Endothelial cell of hepatic sinusoid (primary cell): Measurements from ENCODE around the gene MOGAT3.

Experiments
- in situ Hi-C: cut with HindIII; loops from 2 replicates; pipeline ENCODE4 v1.10.0; 2017; ENCODE audit warnings: low sequenced_read_pairs

Gene MOGAT3

DNA sequence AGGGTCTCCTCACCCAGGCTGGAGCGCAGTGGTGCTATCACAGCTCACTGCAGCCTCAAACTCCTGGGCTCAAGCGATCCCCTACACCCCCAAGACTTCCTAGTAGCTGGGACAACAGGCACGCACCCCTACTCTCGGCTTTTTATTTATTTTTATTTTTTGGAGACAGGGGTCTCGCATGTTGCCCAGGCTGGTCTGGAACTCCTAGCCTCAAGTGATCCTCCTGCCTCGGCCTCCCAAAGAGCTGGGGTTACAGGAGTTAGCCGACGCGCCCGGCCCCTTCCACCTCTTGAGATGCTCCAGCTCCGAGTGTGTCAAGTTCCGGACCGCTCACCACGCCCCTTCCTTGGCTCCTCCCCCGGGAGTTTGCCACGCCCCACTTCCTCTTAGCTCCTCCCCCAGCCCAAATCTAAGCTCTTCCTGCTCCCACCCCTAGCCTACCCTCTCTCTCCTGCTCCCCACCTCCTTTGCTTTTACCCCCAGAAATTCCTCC, 27.0 kb downstream of the MOGAT3 start:
- in situ Hi-C loops: no loop called here

DNA sequence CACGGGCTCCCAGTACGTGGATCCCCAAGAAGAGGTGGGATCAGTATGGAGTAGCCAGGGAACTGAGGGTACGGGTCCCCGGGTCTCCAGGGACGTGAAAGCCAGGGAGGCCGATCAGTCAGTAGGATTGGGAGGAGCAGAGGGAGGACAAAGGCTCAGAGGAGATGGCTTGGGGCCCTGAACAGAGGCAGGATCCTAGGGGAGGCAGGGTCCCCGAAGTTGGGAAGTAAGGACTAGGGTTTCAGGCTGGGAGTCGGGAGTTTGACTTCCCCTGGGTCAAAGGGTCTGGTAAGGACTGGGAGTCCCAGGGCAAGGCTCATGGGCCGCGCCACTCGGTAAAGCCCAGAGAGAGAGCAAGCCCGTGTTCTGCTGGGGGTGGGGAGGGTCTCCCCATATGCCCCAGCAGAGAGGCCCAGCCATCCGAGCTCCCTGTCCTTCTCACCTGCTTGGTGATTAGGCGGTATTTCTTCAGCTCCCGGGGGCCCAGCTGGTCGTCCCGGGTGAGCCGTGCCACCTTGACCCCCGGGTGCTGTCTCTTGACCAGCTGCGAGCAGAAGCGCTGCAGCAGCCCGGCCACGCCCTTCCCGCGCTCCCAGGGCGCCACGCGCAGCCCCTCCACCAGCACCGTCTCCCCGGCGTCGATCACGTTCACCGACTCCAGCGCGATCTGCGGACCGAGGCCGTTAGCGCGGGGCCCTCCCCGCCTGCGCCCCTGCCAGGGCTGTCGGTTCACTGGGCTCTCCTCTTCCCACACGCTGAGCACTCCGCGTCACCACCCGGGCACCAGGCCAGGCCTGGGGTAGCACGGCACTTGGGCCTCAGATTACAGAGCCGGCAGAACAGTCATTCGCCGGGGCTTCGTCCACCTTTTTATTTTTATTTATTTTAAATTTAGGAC, 27.7 kb downstream of the MOGAT3 start:
- in situ Hi-C loops: no loop called here

DNA sequence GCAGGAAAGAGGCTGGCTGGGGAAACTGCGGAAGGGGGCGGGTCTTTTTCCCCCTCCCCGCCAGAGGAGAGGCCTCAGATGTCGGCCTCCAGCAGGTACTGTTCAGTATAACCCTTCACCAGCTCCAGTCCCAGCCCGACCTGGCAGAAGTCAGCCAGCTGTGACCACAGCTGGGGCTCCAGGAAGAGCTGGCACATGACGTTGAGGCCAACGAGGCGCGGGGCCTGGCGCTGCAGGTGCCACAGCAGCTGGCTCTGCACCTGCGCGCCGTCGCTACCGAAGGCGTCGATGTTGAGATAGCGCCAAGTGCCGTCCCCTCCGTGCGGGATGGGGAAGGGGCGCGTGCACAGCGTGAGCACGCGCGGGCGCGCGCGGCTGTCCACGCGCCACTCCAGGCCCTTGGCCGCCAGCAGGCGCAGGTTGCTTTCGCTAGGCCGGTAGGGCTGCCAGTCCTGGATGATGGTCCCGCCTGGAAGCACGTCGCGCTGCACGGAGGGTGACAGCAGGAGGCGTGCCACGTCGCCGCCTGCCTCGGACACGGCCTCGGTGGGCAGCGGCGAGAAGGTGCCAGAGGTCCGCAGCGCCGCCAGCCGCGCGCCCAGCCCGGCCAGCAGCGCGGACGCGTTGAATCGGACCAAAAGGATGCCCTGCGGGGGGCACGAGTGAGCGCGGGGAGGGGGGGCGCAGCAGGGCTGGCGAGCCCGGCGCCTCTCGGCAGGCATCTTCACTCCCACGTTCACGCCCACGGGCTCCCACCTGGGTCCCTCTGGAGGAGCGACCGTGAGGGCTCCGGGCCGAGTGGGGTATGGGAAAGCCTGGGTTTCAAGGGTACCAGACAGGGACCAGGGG, 28.6 kb downstream of the MOGAT3 start:
- in situ Hi-C loops: no loop called here

DNA sequence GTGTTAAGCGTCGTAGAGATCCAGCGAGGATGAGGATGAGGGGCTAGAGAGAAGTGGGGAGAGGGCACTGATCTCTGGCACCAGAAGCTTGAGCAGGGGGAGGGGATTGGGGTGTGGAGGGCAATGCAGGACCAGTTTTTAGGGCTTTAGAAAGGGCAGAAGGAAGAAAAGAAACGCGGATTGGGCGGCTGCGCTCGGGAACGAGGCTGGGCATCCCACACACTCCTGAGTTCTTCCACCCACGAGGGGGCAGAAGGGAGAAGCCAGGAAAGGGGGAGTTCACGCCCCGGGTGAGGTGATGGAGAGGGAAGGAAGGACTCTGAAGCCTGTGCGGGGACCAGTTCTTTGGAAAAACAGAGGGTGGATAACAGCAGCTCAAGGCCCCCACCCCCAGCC, 29.4 kb downstream of the MOGAT3 start:
- in situ Hi-C loops: no loop called here

DNA sequence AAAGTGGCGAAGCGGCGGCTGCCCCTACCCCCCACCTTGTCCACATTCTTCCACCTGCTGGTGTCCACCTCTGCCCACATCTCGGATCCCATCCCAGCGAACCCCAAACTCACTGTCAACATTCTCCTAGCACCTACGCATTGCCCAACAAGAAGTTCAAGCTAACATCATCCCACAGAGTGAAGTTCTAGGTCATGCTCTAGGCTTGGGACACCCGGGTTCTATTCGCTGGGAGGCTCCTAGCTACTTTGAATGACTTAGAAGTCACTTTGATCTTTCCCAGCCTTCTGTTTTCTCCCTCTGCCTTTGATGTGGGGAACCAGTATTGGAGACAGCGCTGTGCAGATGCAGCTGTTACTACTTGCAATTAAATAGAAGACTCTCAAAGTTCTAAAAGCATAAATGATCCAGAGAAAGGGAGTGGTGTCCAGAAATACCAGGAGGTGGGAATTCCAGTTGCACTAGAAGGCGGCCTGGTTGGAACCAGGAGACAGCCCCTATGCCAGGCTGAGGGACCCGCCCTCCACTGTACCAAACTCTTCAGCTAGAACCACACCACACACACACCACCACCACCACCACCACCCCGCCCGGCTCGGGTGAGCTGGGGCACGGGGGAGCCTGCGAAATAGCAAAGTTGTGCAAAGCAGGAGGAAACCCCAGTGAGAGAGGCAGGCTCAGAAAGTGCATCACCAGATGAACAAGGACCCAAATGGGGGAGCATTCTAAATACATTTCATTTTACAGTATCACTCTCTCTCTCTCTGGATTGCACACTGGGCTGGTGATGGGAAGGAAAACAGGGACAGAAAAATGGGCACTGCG, 30.0 kb downstream of the MOGAT3 start:
- in situ Hi-C loops: no loop called here

DNA sequence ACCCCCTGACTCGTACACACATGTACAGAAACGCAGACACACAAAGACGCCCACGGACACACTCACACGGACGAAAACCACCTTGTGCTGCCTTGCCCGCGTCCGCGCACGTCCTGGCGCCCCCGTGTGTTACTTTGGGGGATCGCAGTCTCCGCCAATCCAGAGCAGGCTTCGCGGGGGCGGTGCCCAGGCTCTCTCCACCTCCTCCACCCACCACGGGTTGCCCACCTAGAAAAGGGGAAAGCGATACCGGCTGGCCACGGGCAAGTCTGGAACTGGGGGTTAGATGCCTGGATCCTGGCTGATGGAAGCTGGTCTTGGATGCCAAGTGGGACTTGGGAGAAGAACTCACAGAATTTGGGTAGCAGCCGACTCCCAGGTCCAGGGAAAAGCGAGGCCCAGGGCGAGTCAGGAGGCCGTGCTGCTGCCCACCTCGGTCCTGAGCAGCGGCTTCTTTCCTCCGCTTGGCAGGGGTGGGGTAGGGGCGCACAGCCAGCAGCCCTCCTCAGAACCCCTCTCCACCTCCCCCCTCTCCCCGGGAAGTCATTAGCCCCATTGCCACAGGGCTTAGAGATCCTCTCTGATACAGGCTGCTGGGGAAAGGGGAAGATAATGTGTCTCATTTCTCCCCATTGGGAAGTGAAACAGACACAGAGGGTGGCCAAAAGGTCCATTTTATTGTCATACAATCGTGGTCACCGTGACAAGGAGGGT, 30.8 kb downstream of the MOGAT3 start:
- in situ Hi-C loops: no loop called here

DNA sequence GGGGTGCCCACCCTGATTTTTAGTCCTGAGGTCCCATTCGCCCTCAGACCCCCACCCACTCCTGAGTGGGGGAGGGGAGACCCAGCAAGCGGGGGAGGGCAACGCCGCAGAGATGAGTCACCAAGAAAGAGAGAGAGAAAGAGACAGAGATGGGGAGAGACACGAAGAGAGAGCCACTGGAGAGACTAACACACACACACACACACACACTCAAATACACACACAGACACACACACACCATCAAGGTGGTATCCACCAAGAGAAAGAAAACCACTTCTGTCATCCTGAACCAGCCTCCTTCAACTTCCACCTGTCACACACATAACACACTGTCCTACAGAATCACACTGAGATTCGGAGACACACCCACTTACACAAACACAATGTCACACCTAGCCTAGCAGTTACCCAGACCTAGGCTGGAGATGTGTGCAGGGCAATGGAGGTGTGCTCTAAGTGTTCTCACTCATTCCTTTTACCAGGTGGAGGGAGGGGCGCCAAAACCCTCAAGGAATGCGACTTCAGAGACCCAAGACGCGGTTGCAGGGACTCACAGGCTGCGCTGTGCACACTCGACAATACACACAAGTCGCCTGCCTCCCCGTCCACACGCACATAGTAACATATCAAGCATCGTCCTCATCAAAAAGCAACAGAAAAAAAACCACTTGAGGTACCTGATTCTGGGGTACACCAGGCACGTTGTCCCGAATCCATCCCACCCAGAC, 31.6 kb downstream of the MOGAT3 start:
- in situ Hi-C loops: no loop called here

DNA sequence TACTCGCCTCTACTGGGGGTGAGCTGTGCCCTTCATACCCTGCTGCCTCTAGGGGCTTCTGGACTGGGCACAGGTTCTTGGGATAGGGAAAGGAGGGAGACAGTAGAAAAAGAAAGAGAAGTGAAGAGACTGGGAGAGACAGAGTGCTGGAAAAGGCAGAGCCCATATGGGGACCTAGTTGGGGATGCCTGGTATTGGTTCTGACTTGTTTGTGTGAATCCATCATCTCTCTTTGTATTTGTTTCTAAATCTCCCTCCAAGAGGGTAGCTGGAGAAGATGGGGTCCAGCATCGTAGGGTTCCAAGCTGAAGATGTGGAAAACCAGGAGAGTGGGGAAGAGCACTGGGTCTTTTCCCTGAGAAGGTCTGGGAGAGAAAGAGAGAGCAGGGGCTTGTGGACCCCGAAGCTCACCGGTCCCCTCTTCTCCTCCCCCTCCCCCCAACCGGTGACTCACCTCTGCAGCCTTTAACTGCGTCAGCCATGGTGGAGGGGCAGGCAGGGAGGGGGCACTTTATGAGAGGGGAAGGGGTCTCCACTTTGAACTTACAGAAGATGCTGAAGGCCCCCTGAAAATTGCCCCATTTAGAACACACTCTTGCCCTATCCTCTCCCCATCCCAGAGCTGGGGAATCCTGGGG, 32.3 kb downstream of the MOGAT3 start:
- in situ Hi-C loops: no loop called here

DNA sequence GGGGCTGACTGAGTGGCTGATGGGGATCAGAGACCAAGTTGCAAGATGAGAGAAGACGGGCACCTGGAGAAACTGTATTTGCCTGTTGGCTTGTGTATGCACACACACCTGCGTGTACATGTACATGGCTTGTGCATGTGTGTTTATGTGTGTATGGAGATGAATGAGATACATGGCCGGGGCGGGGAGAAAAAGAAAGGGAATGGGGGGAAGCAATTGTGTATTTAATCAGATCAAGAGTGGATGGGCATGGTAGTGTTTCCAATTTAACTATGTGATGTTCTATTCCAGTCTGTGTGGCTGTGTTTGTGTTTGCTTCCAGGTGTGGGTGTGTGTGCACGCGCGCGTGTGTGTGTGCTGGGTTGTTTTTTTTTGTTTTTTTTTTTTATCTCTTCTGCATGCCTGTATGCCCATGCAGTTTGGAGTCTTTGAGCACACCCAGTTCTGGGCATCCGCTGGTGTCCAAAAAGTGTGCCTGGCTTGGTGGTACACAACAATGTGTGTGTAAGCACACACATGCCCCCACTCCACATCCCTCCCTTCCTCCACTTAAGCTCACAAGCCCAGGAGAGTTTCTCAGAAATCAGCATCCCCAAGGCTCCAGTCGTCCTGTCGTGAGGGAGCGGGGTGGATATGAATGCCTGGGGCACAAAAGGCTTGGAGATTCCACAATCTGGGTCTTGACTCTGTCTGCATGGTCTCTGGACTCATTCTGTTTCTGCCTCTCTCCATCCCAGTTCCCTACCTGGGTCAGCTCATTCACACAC, 33.0 kb downstream of the MOGAT3 start:
- in situ Hi-C loops: no loop called here

DNA sequence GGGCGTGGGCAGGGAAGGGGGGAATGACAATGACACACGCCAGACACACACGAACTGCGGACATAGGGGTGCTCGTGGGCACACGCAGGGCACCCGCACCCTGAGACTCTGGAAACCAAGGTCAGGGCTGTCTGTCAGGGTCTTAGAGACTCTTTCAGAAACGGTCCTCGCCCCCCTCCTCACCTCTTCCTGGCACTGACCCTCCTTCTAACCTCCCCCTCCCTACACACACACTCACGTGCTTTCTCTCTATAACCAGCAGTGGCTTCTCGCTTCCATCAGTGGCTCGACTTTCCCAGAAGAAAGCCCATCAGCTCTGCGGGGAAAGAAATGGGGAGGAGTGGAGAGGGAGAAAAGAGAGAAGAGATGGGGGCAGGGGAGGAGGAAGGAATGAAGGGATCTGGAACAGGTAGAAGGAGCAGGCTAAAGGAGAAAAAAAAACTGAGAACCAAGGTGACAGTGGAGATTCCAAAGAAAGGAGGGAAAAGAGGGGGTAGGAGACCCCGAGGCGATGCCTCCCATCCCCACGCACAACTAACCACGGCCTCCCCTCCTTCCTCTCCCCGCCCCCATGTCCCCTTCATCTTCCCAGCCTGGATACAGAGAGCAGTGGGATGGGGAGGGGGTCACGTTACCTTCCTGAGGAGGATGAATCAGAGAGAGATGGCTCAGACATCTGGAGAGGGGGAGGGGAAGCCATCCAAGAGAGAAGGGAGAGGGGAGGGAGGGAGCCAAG, 33.8 kb downstream of the MOGAT3 start:
- in situ Hi-C loops: no loop called here

DNA sequence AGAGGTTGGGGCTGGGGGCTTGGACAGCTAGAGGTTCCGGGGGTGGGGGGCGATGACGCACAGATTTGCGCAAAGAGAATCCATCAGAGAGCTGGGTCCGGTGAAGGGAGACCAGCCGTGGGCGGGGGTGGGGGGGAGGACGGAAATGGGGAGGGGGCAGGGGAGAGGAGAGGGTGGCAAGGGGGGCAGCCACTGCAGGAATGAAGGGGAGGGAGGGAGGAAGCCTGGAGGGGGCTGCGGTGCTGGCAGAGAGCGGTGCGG, 34.3 kb downstream of the MOGAT3 start:
- in situ Hi-C loops: no loop called here

DNA sequence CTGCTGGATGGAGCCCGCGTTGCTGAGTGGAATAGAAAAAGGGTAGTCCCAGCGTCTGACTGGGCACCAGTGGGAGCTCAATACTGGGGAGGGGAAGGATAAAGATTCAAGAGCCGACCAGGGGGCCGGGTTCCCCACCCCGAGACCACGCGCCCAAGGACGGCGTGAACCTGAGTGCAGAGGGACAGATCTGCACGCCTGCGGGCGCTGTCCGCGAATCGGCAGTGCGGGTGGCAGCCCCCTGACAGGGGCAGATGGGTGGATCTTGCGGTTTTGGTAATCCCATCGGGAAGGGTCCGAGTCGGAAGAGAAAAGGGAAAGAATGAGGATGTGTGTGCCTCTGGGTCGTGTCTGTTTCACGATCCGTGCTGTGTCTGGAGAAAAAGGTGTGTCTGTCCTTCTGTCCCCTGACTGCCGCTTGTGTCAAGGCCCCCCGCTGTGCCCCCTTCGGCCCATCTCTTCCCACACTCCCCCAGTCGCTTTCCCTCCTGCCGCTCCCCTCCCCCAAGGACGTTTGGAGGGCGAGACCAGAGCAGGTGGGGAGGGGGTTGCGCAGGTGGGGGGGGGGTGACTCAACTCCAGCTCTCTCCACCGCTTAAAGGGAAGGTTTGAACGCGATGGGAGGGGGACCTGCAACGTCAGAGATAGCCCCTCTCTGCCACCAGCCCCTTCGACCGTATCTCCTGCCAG, 34.7 kb downstream of the MOGAT3 start:
- in situ Hi-C loops: no loop called here

DNA sequence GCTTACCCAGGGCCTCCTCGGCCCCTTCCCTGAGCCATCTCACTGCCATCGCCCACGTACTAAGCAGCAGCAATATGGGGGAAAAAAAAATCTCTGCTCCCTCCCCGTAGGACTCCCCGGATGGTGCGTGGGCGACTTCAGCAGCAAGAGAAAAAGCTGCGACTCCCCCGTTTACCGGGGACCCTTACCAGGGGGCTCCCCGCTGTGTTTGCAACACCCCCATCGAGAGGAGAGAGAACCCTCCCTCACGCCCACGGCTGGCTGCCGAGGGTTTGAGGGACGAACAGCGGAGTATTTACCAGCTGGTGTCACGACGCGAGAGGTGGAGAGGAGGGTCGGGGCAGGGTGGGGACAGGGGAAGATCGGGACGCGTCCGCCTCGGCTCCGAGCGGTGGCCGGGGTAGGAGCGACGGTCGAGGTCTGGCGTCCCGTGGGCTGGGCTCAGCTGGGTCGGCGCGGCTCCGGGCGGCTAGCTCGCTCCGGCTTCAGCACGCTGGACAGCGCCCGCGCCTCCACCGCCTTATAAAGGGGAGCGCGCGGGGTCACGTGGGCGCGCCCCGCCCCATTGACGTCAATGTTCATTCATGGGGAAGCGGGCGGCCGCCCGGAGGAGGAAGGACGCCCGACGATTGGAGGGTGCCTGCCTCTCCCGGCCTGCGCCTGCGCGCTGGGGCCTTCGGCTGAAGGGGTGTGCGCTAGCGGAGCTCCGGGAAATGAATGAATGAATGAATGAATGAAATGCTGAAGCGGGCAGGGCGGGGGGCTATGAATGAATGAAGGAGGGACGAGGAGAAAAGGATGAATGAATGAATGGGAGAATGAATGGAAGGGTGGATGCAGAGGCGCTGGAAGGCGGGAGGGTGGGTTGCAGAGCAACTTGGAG, 35.5 kb downstream of the MOGAT3 start, which contains the start of gene VGF:
Gene VGF (minus strand): TSS at position 495 of the 883 bp plus-strand sequence. CDS start 726 bp downstream, outside the sequence.
- in situ Hi-C loops: no loop called here

DNA sequence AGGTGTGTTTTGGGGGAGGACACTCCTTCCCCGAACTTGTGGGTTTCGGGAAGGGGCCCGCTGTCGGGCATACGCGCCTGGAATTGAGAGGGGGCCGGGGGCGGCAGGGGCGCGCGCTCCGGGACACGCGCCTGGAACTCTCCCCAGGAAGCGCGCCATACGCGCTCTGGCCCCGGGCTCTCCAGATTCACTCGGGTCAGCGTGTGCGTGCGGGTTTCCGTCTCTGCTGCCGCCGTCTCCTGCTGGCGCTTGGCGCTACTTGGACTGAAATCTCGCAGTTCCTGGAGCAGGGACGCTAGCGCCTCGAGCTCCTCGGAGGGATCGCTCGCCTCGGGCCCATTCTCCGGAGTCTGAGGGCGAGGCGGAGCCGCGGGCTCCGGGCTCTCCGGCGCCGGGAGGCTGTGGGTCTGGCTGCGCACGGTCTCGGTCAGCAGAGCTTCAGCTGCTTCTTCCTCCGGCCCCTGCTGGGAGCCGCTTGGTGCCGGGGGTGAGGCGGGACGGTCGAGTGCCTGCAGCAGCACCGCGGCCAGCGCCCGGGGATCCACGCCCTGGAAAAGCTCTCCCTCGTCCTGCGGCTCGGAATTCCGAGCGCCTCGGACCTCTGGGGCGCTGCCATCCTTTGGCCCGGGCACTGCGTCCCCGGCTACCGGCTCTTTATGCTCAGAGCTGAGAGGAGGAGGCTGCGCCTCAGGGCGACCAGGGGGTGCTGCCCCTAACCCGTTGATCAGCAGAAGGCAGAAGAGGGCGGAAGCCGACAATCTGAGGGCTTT, 36.6 kb downstream of the MOGAT3 start:
- in situ Hi-C loops: loop anchor here (5.0 kb wide), 1 partner anchor 53 kb away; the partner anchor contains the start of genes PLOD3 and ZNHIT1

DNA sequence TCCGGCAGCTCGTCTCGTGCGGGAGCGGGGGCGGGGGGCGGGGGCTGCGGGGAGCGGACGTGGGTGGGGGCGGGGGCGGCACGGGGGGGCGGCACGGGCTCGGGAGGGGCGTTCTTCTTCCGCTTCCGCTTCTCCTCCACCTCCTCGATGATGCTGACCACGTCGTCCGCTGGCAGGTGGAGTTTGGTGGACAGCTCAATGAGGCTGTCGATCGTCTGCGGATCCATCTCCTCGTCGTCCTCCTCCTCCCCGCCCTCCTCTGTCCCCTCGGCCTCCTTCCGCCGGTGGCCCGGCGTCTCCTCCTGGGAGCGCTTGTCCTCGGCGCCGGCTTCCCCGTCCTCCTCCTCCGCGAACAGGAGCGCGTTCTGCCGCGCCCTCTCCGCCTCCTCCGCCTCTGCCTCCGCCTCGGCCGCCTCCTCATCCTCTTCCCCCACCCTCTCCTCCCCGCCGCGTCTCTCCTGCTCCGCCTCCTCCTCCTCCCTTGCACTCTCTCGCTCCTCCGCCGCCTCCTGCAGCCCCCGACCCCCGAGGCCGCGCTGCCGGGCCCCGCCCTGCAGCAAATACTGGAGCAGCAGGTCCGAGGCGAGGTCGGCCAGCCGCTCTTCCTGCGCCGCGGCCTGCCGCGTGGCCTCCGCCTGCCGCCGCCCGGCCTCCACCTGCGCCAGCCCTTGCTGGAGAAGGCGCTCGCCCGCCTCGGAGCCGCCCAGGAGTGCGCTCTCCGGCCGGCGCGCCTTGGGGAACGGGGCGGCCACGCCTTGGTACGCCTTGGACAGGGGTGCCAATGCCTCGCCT, 37.4 kb downstream of the MOGAT3 start:
- in situ Hi-C loops: loop anchor here (5.0 kb wide), 1 partner anchor 54 kb away; the partner anchor contains the start of genes PLOD3 and ZNHIT1
